WTC11 (cell line): ENCODE measurements around the gene TEX261. TPM values are rescaled to one million over a fixed set of nuclear protein-coding genes. Genes with fewer than 3 reads are reported as not detected.

Experiments
- ATAC-seq: fragments of 200-7000 bp; cut with Tn5 transposase; 2 replicates; pipeline ENCODE4 v1.10.0; 2021; ENCODE audit warnings: mild to moderate bottlenecking, moderate library complexity
- CTCF ChIA-PET: fragments of 300-600 bp; sonication (Branson Sonifier 250); formaldehyde crosslinking; loops from one replicate; lab custom pipeline; 2021; ENCODE audit warnings: antibody characterized with exemption; lab: Charles Lee
- POLR2A ChIA-PET: fragments of 350-600 bp; sonication (Branson Sonifier 250); formaldehyde crosslinking; loops from one replicate; lab custom pipeline; 2021; ENCODE audit warnings: antibody characterized with exemption; lab: Charles Lee
- DNase-seq: peaks from one replicate; pipeline ENCODE4 v3.0.0; 2021; ENCODE audit warnings: low spot score
- H3K27ac Mint-ChIP-seq: 2 replicates; pipeline ENCODE4 v1.8.0; 2021; ENCODE audit warnings: mixed read lengths
- H3K27me3 Mint-ChIP-seq: 2 replicates; pipeline ENCODE4 v1.8.0; 2021; ENCODE audit warnings: low read depth, mild to moderate bottlenecking, moderate library complexity, mixed read lengths
- H3K36me3 Mint-ChIP-seq: 2 replicates; pipeline ENCODE4 v1.8.0; 2021; ENCODE audit warnings: mixed read lengths
- H3K4me1 Mint-ChIP-seq: 2 replicates; pipeline ENCODE4 v1.8.0; 2022; ENCODE audit warnings: mixed read lengths
- H3K4me3 Mint-ChIP-seq: 2 replicates; pipeline ENCODE4 v1.8.0; 2021; ENCODE audit warnings: mild to moderate bottlenecking, moderate library complexity, mixed read lengths
- H3K9me3 Mint-ChIP-seq: 2 replicates; pipeline ENCODE4 v1.8.0; 2021; ENCODE audit warnings: mixed read lengths
- ATF2 ChIP-seq: sonication (generic); formaldehyde crosslinking; IDR thresholded peaks from 2 replicates; pipeline ENCODE4 v1.8.1; 2022; ENCODE audit warnings: low read depth, missing genetic modification reagents, borderline replicate concordance
- CDX4 ChIP-seq: fragments of 250-450 bp; sonication (Bioruptor Pico); IDR thresholded peaks from 2 replicates; pipeline ENCODE4 v1.9.0; 2021; ENCODE audit warnings: moderate library complexity, mild to moderate bottlenecking, inconsistent platforms, borderline replicate concordance
- CREM ChIP-seq: sonication (generic); formaldehyde crosslinking; IDR thresholded peaks from 2 replicates; pipeline ENCODE4 v1.8.1; 2022; ENCODE audit warnings: mild to moderate bottlenecking, missing genetic modification reagents, moderate library complexity
- E2F1 ChIP-seq: sonication (generic); formaldehyde crosslinking; IDR thresholded peaks from 2 replicates; pipeline ENCODE4 v1.8.0; 2022; ENCODE audit warnings: mild to moderate bottlenecking, missing genetic modification reagents
- E2F5 ChIP-seq: sonication (generic); formaldehyde crosslinking; IDR thresholded peaks from 2 replicates; pipeline ENCODE4 v1.8.1; 2022; ENCODE audit warnings: mild to moderate bottlenecking, moderate library complexity, missing genetic modification reagents
- FOXJ3 ChIP-seq: sonication (generic); formaldehyde crosslinking; IDR thresholded peaks from 2 replicates; pipeline ENCODE4 v1.9.0; 2021; ENCODE audit warnings: missing genetic modification reagents, mild to moderate bottlenecking, borderline replicate concordance
- FOXP1 ChIP-seq: sonication (generic); formaldehyde crosslinking; IDR thresholded peaks from 2 replicates; pipeline ENCODE4 v1.8.0; 2022; ENCODE audit warnings: missing genetic modification reagents, mild to moderate bottlenecking, moderate library complexity, borderline replicate concordance
- FOXP4 ChIP-seq: sonication (generic); formaldehyde crosslinking; IDR thresholded peaks from 2 replicates; pipeline ENCODE4 v1.8.0; 2022; ENCODE audit warnings: mild to moderate bottlenecking, missing genetic modification reagents
- MXD4 ChIP-seq: fragments of 250-450 bp; sonication (Bioruptor Pico); IDR thresholded peaks from 2 replicates; pipeline ENCODE4 v1.8.0; 2021; ENCODE audit warnings: mild to moderate bottlenecking, moderate library complexity, borderline replicate concordance
- MYBL2 ChIP-seq: sonication (generic); formaldehyde crosslinking; IDR thresholded peaks from 2 replicates; pipeline ENCODE4 v1.8.1; 2023; ENCODE audit warnings: mild to moderate bottlenecking, moderate library complexity, missing genetic modification reagents
- NFYB ChIP-seq: sonication (generic); formaldehyde crosslinking; conservative IDR thresholded peaks from 2 replicates; pipeline ENCODE4 v1.8.0; 2022; ENCODE audit warnings: low read depth, missing genetic modification reagents
- NR3C1 ChIP-seq: sonication (generic); formaldehyde crosslinking; conservative IDR thresholded peaks from 2 replicates; pipeline ENCODE4 v1.8.1; 2023; ENCODE audit warnings: low read depth, mild to moderate bottlenecking, missing genetic modification reagents
- SMAD3 ChIP-seq: sonication (generic); formaldehyde crosslinking; IDR thresholded peaks from 2 replicates; pipeline ENCODE4 v1.8.0; 2022; ENCODE audit warnings: missing genetic modification reagents, mild to moderate bottlenecking, borderline replicate concordance
- STAT6 ChIP-seq: sonication (generic); formaldehyde crosslinking; conservative IDR thresholded peaks from 2 replicates; pipeline ENCODE4 v1.8.1; 2023; ENCODE audit warnings: mild to moderate bottlenecking, low read depth, missing genetic modification reagents, moderate library complexity
- ZBTB43 ChIP-seq: sonication (generic); formaldehyde crosslinking; IDR thresholded peaks from 2 replicates; pipeline ENCODE4 v1.8.1; 2023; ENCODE audit warnings: mild to moderate bottlenecking, missing genetic modification reagents
- ZMAT4 ChIP-seq: fragments of 250-450 bp; sonication (Bioruptor Pico); IDR thresholded peaks from 2 replicates; pipeline ENCODE4 v1.9.0; 2021; ENCODE audit warnings: mild to moderate bottlenecking
- ZNF219 ChIP-seq: sonication (generic); formaldehyde crosslinking; IDR thresholded peaks from 2 replicates; pipeline ENCODE4 v1.8.0; 2023; ENCODE audit warnings: missing genetic modification reagents, mild to moderate bottlenecking, borderline replicate concordance
- ZNF512 ChIP-seq: sonication (generic); formaldehyde crosslinking; IDR thresholded peaks from 2 replicates; pipeline ENCODE4 v1.8.1; 2022; ENCODE audit warnings: missing genetic modification reagents, borderline replicate concordance
- total RNA-seq: library from RNA; stranded (reverse); gene quantifications from 3 replicates; pipeline ENCODE4 v1.2.3, GENCODE V29; 2021

TEX261 gene
- total RNA-seq, 1 experiment from 2014 or later = 18.3 TPM

GRCh38 chr2:70936979-70937811, 57.5 kb downstream of the TEX261 start:
- Mint-ChIP-seq H3K27me3 (peaks cover 64% of the 10 kb centered on the region), H3K9me3 (no peaks in the 10 kb centered on the region), H3K4me3 (no peak overlapping the region), H3K4me1 (peaks cover 25% of the 10 kb centered on the region), H3K36me3 (no peaks in the 10 kb centered on the region), H3K27ac (no peak overlapping the region)
- POLR2A ChIA-PET = no interaction called here
- DNase-seq (no peak), ATAC-seq (no peak)
- CTCF ChIA-PET = interaction anchor here (0.5 to 6.6 kb wide), 8 partner anchors 10 to 65 kb away, joined by 3 to 91 read pairs (median 8); no protein-coding TSS in a partner anchor
- TF ChIP-seq CDX4 (CRISPR knock-in tag) (no peak), FOXP1 (CRISPR knock-in tag) (no peak), CREM (CRISPR knock-in tag) (no peak), SMAD3 (CRISPR knock-in tag) (no peak), STAT6 (CRISPR knock-in tag) (no peak), ZNF512 (CRISPR knock-in tag) (no peak), FOXP4 (no peak)

GRCh38 chr2:70936165-70936978, 58.3 kb downstream of the TEX261 start:
- CTCF ChIA-PET = interaction anchor here (0.5 to 6.6 kb wide), 15 partner anchors 10 to 168 kb away, joined by 3 to 91 read pairs (median 4); partner anchors contain the start of gene ADD2
- H3K9me3 Mint-ChIP-seq = no peaks in the 10 kb centered on the region
- H3K4me1 Mint-ChIP-seq = peaks cover 25% of the 10 kb centered on the region
- POLR2A ChIA-PET = no interaction called here
- DNase-seq = no peak
- H3K27ac Mint-ChIP-seq = no peak overlapping the region
- ATAC-seq = no peak
- no peak overlapping the region for H3K4me3 Mint-ChIP-seq
- H3K36me3 Mint-ChIP-seq = no peaks in the 10 kb centered on the region
- peaks cover 55% of the 10 kb centered on the region for H3K27me3 Mint-ChIP-seq
- TF ChIP-seq FOXJ3 (CRISPR knock-in tag) = no peak
- TF ChIP-seq E2F5 (CRISPR knock-in tag) = no peak
- TF ChIP-seq ATF2 (CRISPR knock-in tag) = no peak
- no peak for TF ChIP-seq SMAD3 (CRISPR knock-in tag)
- no peak for TF ChIP-seq NFYB (CRISPR knock-in tag)
- no peak for TF ChIP-seq ZMAT4
- no peak for TF ChIP-seq MXD4 (CRISPR knock-in tag)
- no peak for TF ChIP-seq E2F1 (CRISPR knock-in tag)
- no peak for TF ChIP-seq ZNF219
- no peak for TF ChIP-seq ZBTB43 (CRISPR knock-in tag)
- no peak for TF ChIP-seq MYBL2 (CRISPR knock-in tag)
- no peak for TF ChIP-seq NR3C1 (CRISPR knock-in tag)
